Adrenal gland (tissue), 12 donors: ENCODE results near the gene RPS14. TPM values are rescaled to one million over a fixed set of nuclear protein-coding genes. Genes with fewer than 3 reads are reported as not detected.

Source experiments
- DNase-seq, 7 donors: peaks; one replicate each; pipeline ENCODE4 v3.0.0-alpha.2; 2019 to 2020
- H3K27ac ChIP-seq, 5 donors: fragments of 200-600 bp; sonication (generic) in 4 of 5; 1 replicate in 3 of 5; 2 replicates in 2 of 5; pipeline versions ENCODE4 v1.5.1 to v1.8.0; 2016 to 2020; ENCODE audit warnings: mild to moderate bottlenecking in 1 of 5
- H3K27me3 ChIP-seq: fragments of 200-600 bp; 2 replicates; pipeline ENCODE4 v1.8.0; 2021
- H3K36me3 ChIP-seq, 2 donors: fragments of 200-600 bp; replicated peaks in 1 of 2; 1 replicate in 1 of 2; 2 replicates in 1 of 2; pipeline versions ENCODE4 v1.5.1 to v1.8.0; 2018 to 2022
- H3K4me1 ChIP-seq, 2 donors: fragments of 200-600 bp; replicated peaks in 1 of 2; 1 replicate in 1 of 2; 2 replicates in 1 of 2; pipeline versions ENCODE4 v1.5.1 to v1.8.0; 2018 to 2021
- H3K4me3 ChIP-seq, 4 donors: fragments of 200-600 bp; sonication (generic) in 3 of 4; one replicate each; pipeline ENCODE4 v1.5.1; 2016 to 2018
- H3K9me3 ChIP-seq, 3 donors: fragments of 200-600 bp; sonication (generic) in 1 of 3; replicated peaks in 1 of 3; 1 replicate in 2 of 3; 2 replicates in 1 of 3; pipeline versions ENCODE4 v1.5.1 to v1.8.0; 2016 to 2021
- POLR2A ChIP-seq, 2 donors: fragments of 450-650 bp; IDR thresholded peaks; one replicate each; pipeline ENCODE4 v1.6.1; 2017; ENCODE audit warnings: antibody characterized with exemption in 2 of 2, mild to moderate bottlenecking in 2 of 2, moderate library complexity in 1 of 2
- WGBS, 4 donors: extraction: QIAGEN DNeasy Blood & Tissue Kit in 2 of 4; methylation state at CpG; one replicate each; pipeline versions ENCODE4 v1.1.5 to v1.1.7; 2013 to 2017; 5-methylcytosine and 5-hydroxymethylcytosine counted together
- intact Hi-C, 2 donors: fragments of 100-400 bp; cut with DNase I; formaldehyde crosslinking; loops; one replicate each; pipeline versions ENCODE4 v1.14.1 to v1.15.0; 2022 to 2023
- polyA plus RNA-seq, 3 donors: library from polyadenylated mRNA; stranded (reverse); fragments of 200-250 nt in 2 of 3; fragments of 350-450 nt in 1 of 3; fragmentation: Illumina TruSeq in 1 of 3; extraction: RNeasy Lipid Tissue Mini Kit (QIAGEN cat#74804) in 1 of 3; gene quantifications; one replicate each; pipeline ENCODE4 v1.2.3, GENCODE V29; 2013 to 2014
- total RNA-seq, 9 donors: library from RNA; depleted of rRNA in 4 of 9; stranded (reverse); fragments of >200 nt in 4 of 9; fragments of 120-200 nt in 1 of 9; fragmentation: NEBNext Ultra II Directional in 1 of 9; extraction: Animal tissue kit (Norgen Biotek cat#: 25700) in 1 of 9; gene quantifications; one replicate each; pipeline versions ENCODE4 v1.1.0 to v1.2.4, GENCODE V29; 2013 to 2023
- TF ChIP-seq, protein P1 (sequence below), 6 experiments: fragments of 450-650 bp in 4 of 6; fragments of 200-600 bp in 2 of 6; sonication (generic) in 1 of 6; IDR thresholded peaks; 1 replicate in 5 of 6; 2 replicates in 1 of 6; pipeline versions ENCODE4 v1.5.1 to v1.8.0; 2016 to 2021; ENCODE audit warnings: antibody characterized with exemption in 6 of 6, mild to moderate bottlenecking in 2 of 6, moderate library complexity in 1 of 6
- donor health status: healthy with polysubstance abuse.
- donor health status: Bipolar disorder and iron deficiency.
- donor health status: DM: yes; HTN: yes; CAD: no.
- donor health status: DM: no; HTN: no; CAD: no.
- donor health status: DM: no; HTN: no; CAD: no.
- donor health status: DM: yes; HTN: yes; CAD: no.

Gene RPS14
- total and polyA plus RNA-seq, 12 donors: 1,067 to 3,506 (median 1,891) TPM

DNA sequence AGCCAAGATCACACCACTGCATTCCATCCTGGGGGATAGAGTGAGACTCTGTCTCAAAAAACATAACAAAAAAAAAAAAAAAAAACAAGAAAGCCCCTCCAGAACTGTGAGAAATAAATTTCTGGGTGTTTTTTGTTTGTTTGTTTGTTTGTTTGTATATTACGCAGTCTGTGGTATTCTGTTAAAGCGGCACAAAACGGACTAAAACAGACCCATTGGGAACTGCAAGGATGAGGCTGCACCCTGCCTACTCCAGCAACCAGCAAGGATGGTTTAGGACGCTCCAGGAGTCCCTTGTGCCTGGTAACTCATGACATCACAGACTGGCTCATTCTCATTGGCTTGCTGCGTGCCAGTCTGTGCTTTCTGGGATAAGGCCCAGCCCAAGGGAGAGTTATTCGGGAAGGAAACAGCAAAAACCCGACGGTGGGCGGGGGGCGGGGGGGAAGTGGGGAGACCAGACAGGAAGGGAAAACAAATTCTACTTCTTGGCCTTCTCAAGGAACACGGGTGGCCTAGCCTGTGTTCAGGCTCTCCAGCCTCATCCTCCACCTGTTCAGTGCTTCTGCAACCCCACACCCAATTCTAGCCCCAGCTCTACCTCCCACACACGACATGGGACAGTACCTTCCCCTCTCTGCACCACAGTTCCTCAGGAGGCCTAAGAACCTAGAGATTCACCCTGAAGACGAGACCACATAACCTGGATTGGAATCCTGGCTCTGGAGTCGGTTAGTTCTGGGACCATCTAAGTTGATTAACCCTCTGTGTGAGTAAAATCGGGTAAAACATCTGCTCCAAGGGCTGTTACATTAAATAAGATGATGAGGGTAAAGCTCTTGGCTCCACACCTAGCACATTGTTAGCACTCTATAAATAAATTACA is 39.7 kb downstream of the RPS14 start:
- no peaks in the 10 kb centered on the region for H3K9me3 ChIP-seq
- 4 to 15% (median 11%) methylated on average over 11 to 15 of the region's 15 CpGs for WGBS, 4 donors
- DNase-seq: peak; percentile 86 to 96 (median 92)
- intact Hi-C loops: no loop called here
- TF ChIP-seq POLR2A (IDR thresholded peaks at IDR 0.05): peak in 1 of 2 donors; percentile 51
- TF ChIP-seq, protein P1, sequence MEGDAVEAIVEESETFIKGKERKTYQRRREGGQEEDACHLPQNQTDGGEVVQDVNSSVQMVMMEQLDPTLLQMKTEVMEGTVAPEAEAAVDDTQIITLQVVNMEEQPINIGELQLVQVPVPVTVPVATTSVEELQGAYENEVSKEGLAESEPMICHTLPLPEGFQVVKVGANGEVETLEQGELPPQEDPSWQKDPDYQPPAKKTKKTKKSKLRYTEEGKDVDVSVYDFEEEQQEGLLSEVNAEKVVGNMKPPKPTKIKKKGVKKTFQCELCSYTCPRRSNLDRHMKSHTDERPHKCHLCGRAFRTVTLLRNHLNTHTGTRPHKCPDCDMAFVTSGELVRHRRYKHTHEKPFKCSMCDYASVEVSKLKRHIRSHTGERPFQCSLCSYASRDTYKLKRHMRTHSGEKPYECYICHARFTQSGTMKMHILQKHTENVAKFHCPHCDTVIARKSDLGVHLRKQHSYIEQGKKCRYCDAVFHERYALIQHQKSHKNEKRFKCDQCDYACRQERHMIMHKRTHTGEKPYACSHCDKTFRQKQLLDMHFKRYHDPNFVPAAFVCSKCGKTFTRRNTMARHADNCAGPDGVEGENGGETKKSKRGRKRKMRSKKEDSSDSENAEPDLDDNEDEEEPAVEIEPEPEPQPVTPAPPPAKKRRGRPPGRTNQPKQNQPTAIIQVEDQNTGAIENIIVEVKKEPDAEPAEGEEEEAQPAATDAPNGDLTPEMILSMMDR (IDR thresholded peaks at IDR 0.05): no peak
- H3K36me3 ChIP-seq: peaks cover 0 to 20% of the 10 kb centered on the region in 2 donors
- peak overlapping the region; percentile 76 to 98 (median 88) for H3K27ac ChIP-seq
- H3K4me3 ChIP-seq: peak overlapping the region in 1 of 4 donors; percentile 60
- no peaks in the 10 kb centered on the region for H3K27me3 ChIP-seq
- H3K4me1 ChIP-seq: peaks cover 23 to 28% of the 10 kb centered on the region in 2 donors

DNA sequence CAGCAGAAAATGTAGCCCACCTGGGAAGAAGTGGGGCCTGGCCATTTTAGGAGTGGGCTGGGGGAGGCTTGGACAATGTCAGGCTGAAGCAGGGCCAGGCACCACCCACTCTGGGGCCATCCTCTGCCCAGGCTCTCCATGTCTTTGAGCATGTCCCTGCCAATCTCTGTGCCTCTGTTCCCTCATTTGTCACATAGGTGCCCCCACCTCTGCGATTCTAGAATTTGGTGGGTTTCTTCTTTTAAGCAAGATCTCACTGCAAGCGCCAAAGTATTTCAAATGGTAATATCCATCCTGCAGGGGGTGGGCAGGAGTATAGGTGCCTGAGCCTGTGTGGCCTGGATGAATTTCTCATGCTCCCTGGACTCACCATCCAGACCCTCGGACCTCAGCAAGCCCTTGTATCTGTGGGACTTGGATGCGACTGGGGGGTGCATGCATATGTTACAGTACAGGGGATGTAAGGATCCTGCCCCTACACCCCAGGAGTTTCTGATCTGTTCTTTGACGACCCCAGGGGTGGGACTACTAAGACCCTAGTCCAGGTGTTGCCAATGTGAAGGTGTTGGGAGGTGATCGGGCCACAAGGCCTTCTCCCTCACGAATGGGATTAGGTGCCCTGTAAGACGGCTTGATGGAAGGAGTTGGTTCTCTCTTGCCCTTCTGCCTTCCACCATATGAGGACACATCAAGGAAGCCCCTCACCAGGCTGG is 41.2 kb downstream of the RPS14 start:
- TF ChIP-seq, protein P1 (IDR thresholded peaks at IDR 0.05): no peak
- no peak for TF ChIP-seq POLR2A (IDR thresholded peaks at IDR 0.05)
- Histone ChIP-seq H3K4me3 (peak overlapping the region in 1 of 4 donors; percentile 60), H3K27ac (peak overlapping the region in 3 of 5 donors; percentile 30 to 64 (median 52)), H3K4me1 (peaks cover 29 to 30% of the 10 kb centered on the region in 2 donors), H3K9me3 (no peaks in the 10 kb centered on the region), H3K36me3 (peaks cover 0 to 31% of the 10 kb centered on the region in 2 donors), H3K27me3 (no peaks in the 10 kb centered on the region)
- intact Hi-C loops: no loop called here
- DNase-seq: no peak
- 71 to 83% (median 81%) methylated on average over 3 to 8 of the region's 8 CpGs for WGBS, 4 donors

DNA sequence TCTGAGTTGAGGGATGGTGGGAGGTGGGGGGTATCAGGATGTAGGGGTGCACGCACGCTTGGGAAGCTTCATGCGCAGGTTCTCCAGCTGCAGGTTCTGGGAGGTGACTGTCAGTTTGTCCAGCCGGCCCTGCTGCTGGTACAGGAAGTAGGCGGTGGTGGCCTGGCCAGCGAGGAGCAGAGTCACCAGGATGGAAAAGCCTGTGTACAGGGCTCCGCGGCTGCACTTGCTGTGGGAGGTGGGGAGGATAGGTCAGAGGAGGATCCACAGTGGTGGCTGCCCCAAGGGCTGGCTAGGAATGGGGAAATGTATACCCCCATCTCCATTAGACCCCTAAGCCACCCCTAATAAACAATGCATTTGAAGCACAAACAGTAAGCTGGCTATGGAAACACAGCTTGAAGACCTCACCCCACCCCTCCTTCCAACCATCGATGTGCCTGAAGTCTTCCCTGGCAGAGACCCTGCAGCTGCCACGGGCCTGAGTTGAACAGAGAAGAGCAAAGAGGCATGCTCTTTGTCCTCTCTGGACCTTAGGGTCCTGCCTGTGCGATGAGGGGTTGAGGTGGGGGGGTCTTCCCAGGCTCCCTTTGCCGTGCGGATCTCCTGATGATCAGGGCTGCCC is 42.3 kb downstream of the RPS14 start:
- DNase-seq: no peak
- WGBS, 4 donors: 76 to 86% (median 80%) methylated on average over 7 to 13 of the region's 13 CpGs
- intact Hi-C loops: no loop called here
- no peak overlapping the region for H3K4me3 ChIP-seq
- peaks cover 0 to 41% of the 10 kb centered on the region in 2 donors for H3K36me3 ChIP-seq
- H3K27me3 ChIP-seq: no peaks in the 10 kb centered on the region
- H3K27ac ChIP-seq: peak overlapping the region in 2 of 5 donors; percentile 52 to 55
- no peaks in the 10 kb centered on the region for H3K9me3 ChIP-seq
- TF ChIP-seq, protein P1 (IDR thresholded peaks at IDR 0.05): no peak
- TF ChIP-seq POLR2A (IDR thresholded peaks at IDR 0.05): no peak
- H3K4me1 ChIP-seq: peaks cover 21 to 25% of the 10 kb centered on the region in 2 donors

DNA sequence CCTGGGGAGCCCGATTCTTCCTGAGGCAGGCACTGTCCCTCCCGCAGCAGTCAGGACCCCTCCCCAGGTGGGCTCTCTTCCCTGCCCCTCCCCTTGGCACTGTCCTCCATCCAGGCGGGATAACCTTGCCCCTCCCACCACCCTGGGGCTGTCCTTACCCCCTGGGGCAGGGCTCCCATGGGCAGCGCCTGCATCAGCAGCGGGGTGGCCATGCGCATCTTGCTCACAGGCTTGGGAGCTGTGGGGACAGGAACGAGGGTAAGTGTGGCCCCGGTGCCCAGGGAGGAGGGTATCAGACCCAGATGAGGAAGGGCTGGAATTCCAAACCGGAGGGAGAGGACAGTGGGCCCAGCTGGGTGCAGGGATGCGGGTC is 42.8 kb downstream of the RPS14 start:
- Histone ChIP-seq H3K4me1 (peaks cover 20 to 21% of the 10 kb centered on the region in 2 donors), H3K9me3 (no peaks in the 10 kb centered on the region), H3K36me3 (peaks cover 0 to 46% of the 10 kb centered on the region in 2 donors), H3K27ac (peak overlapping the region in 1 of 5 donors; percentile 55), H3K27me3 (no peaks in the 10 kb centered on the region), H3K4me3 (no peak overlapping the region)
- DNase-seq: no peak
- TF ChIP-seq POLR2A (IDR thresholded peaks at IDR 0.05): no peak
- TF ChIP-seq, protein P1 (IDR thresholded peaks at IDR 0.05): no peak
- WGBS, 4 donors: 80 to 85% (median 83%) methylated on average over 7 to 10 of the region's 10 CpGs
- intact Hi-C loops: no loop called here
